ENCODE measurements around the gene SIPA1L3.
"Not testable (repeated sequence)": the region's sequence is repeated elsewhere in the genome, so short reads cannot be mapped to it uniquely, and the experiment has no call there.

Gene SIPA1L3

GRCh38 chr19:38229585-38230073 is 322.6 kb downstream of the SIPA1L3 start:
- Histone ChIP-seq H3K9me3 (replicated peaks; ENCODE audit: insufficient read depth, low read length) (no peaks in the 10 kb centered on the region), H3K27ac (ENCODE audit: low read length) (no peak overlapping the region), H3K9me2 (replicated peaks; ENCODE audit: insufficient read depth, low read length) (no peaks in the 10 kb centered on the region), H2AFZ (ENCODE audit: low read length) (no peak overlapping the region), H3K27me3 (replicated peaks; ENCODE audit: insufficient read depth, low read length) (peaks cover 63% of the 10 kb centered on the region), H3K4me3 (ENCODE audit: low read length) (no peak overlapping the region), H3K4me2 (ENCODE audit: low read depth, low read length) (no peak overlapping the region), H3K9ac (ENCODE audit: low read length) (no peak overlapping the region), H3K79me2 (ENCODE audit: low read length) (no peaks in the 10 kb centered on the region), H4K20me1 (ENCODE audit: insufficient read depth, low read length) (no peaks in the 10 kb centered on the region), H3K4me1 (ENCODE audit: low read length) (no peaks in the 10 kb centered on the region; the same call in 1 of the 2 replicates), H3K36me3 (replicated peaks; ENCODE audit: insufficient read depth, low read length) (no peaks in the 10 kb centered on the region), H3F3A (ENCODE audit: insufficient read depth, low read length) (peaks cover 4% of the 10 kb centered on the region; the same call in 1 of the 2 replicates)
- TF ChIP-seq EZH2 (optimal IDR thresholded peaks at IDR 0.05; ENCODE audit: low read depth, low read length) (no peak), EZH2phosphoT487 (IDR thresholded peaks at IDR 0.05; ENCODE audit: low read length) (no peak), CTCF (IDR thresholded peaks at IDR 0.05; ENCODE audit: low read length) (no peak)
- DNase-seq, result peak; percentile 76

GRCh38 chr19:38230506-38231133 is 323.6 kb downstream of the SIPA1L3 start:
- not testable (repeated sequence) for H3K36me3 ChIP-seq (replicated peaks; ENCODE audit: insufficient read depth, low read length); H3K4me3 ChIP-seq (ENCODE audit: low read length); H4K20me1 ChIP-seq (ENCODE audit: insufficient read depth, low read length); H3K9me3 ChIP-seq (replicated peaks; ENCODE audit: insufficient read depth, low read length); H3F3A ChIP-seq (ENCODE audit: insufficient read depth, low read length); H3K79me2 ChIP-seq (ENCODE audit: low read length); H3K9me2 ChIP-seq (replicated peaks; ENCODE audit: insufficient read depth, low read length); H3K4me2 ChIP-seq (ENCODE audit: low read depth, low read length); H3K27ac ChIP-seq (ENCODE audit: low read length); H2AFZ ChIP-seq (ENCODE audit: low read length); H3K9ac ChIP-seq (ENCODE audit: low read length); DNase-seq; H3K4me1 ChIP-seq (ENCODE audit: low read length)
- peaks cover 59% of the 10 kb centered on the region for H3K27me3 ChIP-seq (replicated peaks; ENCODE audit: insufficient read depth, low read length)

GRCh38 chr19:38231918-38232317 is 324.9 kb downstream of the SIPA1L3 start:
- DNase-seq, result no peak
- peaks cover 4% of the 10 kb centered on the region; the same call in 1 of the 2 replicates for H3F3A ChIP-seq (ENCODE audit: insufficient read depth, low read length)
- no peak overlapping the region for H3K4me3 ChIP-seq (ENCODE audit: low read length)
- no peaks in the 10 kb centered on the region for H3K9me2 ChIP-seq (replicated peaks; ENCODE audit: insufficient read depth, low read length)
- no peaks in the 10 kb centered on the region for H3K79me2 ChIP-seq (ENCODE audit: low read length)
- H3K4me1 ChIP-seq (ENCODE audit: low read length), result no peaks in the 10 kb centered on the region; the same call in 1 of the 2 replicates
- no peak overlapping the region for H3K27ac ChIP-seq (ENCODE audit: low read length)
- no peaks in the 10 kb centered on the region for H3K9me3 ChIP-seq (replicated peaks; ENCODE audit: insufficient read depth, low read length)
- H3K27me3 ChIP-seq (replicated peaks; ENCODE audit: insufficient read depth, low read length), result peaks cover 54% of the 10 kb centered on the region
- TF ChIP-seq EZH2 (optimal IDR thresholded peaks at IDR 0.05; ENCODE audit: low read depth, low read length) (no peak), CTCF (IDR thresholded peaks at IDR 0.05; ENCODE audit: low read length) (no peak), EZH2phosphoT487 (IDR thresholded peaks at IDR 0.05; ENCODE audit: low read length) (no peak)
- no peaks in the 10 kb centered on the region for H4K20me1 ChIP-seq (ENCODE audit: insufficient read depth, low read length)
- no peak overlapping the region for H2AFZ ChIP-seq (ENCODE audit: low read length)
- H3K9ac ChIP-seq (ENCODE audit: low read length), result no peak overlapping the region
- no peaks in the 10 kb centered on the region for H3K36me3 ChIP-seq (replicated peaks; ENCODE audit: insufficient read depth, low read length)
- H3K4me2 ChIP-seq (ENCODE audit: low read depth, low read length), result no peak overlapping the region

GRCh38 chr19:38233740-38234251 is 326.8 kb downstream of the SIPA1L3 start:
- Histone ChIP-seq H3K27me3 (replicated peaks; ENCODE audit: insufficient read depth, low read length) (peaks cover 48% of the 10 kb centered on the region), H3K9me2 (replicated peaks; ENCODE audit: insufficient read depth, low read length) (no peaks in the 10 kb centered on the region), H3K27ac (ENCODE audit: low read length) (no peak overlapping the region), H3K36me3 (replicated peaks; ENCODE audit: insufficient read depth, low read length) (no peaks in the 10 kb centered on the region), H3K9me3 (replicated peaks; ENCODE audit: insufficient read depth, low read length) (no peaks in the 10 kb centered on the region), H3K9ac (ENCODE audit: low read length) (no peak overlapping the region), H2AFZ (ENCODE audit: low read length) (peak overlapping the region; percentile 67; the same call in 1 of the 2 replicates), H3K4me1 (ENCODE audit: low read length) (no peaks in the 10 kb centered on the region; the same call in 1 of the 2 replicates), H3K4me3 (ENCODE audit: low read length) (no peak overlapping the region), H3F3A (ENCODE audit: insufficient read depth, low read length) (peaks cover 4% of the 10 kb centered on the region; the same call in 1 of the 2 replicates), H3K4me2 (ENCODE audit: low read depth, low read length) (no peak overlapping the region), H4K20me1 (ENCODE audit: insufficient read depth, low read length) (no peaks in the 10 kb centered on the region), H3K79me2 (ENCODE audit: low read length) (no peaks in the 10 kb centered on the region)
- peak; percentile 62 for DNase-seq
- TF ChIP-seq EZH2 (optimal IDR thresholded peaks at IDR 0.05; ENCODE audit: low read depth, low read length), result no peak
- no peak for TF ChIP-seq EZH2phosphoT487 (IDR thresholded peaks at IDR 0.05; ENCODE audit: low read length)
- peak; percentile 88 for TF ChIP-seq CTCF (IDR thresholded peaks at IDR 0.05; ENCODE audit: low read length)
